ENCODE measurements around the gene TNFRSF12A. TPM values are rescaled to one million over a fixed set of nuclear protein-coding genes. Genes with fewer than 3 reads are reported as not detected.

Gene TNFRSF12A
- total RNA-seq, 1 donor from 2014 or later: 0.47 TPM

DNA sequence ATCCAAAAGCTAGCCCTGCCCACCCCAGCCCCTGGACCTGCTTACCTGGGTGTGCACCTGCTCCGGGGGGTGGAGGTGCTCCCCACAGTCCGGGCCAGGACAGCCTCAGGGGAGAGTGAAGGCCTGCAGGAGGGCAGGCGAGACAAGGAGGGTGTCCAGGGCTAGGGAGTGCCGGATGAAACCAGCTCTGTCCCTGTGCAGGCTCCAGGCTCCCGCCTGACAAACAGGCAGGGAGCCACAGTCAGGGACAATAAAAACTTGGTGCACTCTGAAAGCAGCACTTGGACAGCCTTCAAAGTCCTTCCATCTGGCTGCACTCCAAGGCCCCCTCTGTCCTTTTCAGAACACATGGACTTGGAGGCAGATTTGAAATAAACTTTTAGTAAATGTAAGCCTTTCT is 47.1 kb upstream of the TNFRSF12A start:
- Mint-ChIP-seq H3K9me3 (no peaks in the 10 kb centered on the region), H3K27me3 (peaks cover 9% of the 10 kb centered on the region), H3K27ac (no peak overlapping the region), H3K36me3 (ENCODE audit: low read depth) (no peaks in the 10 kb centered on the region), H3K4me1 (peaks cover 10% of the 10 kb centered on the region), H3K4me3 (no peak overlapping the region)
- intact Hi-C loops (cut with micrococcal nuclease): no loop called here
- ChIA-PET POLR2A (no interaction called here), CTCF (no interaction called here)
- TF ChIP-seq, protein P1, sequence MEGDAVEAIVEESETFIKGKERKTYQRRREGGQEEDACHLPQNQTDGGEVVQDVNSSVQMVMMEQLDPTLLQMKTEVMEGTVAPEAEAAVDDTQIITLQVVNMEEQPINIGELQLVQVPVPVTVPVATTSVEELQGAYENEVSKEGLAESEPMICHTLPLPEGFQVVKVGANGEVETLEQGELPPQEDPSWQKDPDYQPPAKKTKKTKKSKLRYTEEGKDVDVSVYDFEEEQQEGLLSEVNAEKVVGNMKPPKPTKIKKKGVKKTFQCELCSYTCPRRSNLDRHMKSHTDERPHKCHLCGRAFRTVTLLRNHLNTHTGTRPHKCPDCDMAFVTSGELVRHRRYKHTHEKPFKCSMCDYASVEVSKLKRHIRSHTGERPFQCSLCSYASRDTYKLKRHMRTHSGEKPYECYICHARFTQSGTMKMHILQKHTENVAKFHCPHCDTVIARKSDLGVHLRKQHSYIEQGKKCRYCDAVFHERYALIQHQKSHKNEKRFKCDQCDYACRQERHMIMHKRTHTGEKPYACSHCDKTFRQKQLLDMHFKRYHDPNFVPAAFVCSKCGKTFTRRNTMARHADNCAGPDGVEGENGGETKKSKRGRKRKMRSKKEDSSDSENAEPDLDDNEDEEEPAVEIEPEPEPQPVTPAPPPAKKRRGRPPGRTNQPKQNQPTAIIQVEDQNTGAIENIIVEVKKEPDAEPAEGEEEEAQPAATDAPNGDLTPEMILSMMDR (IDR thresholded peaks at IDR 0.05): no peak
- DNase-seq (no peak), ATAC-seq (ENCODE audit: low read depth) (no peak)

DNA sequence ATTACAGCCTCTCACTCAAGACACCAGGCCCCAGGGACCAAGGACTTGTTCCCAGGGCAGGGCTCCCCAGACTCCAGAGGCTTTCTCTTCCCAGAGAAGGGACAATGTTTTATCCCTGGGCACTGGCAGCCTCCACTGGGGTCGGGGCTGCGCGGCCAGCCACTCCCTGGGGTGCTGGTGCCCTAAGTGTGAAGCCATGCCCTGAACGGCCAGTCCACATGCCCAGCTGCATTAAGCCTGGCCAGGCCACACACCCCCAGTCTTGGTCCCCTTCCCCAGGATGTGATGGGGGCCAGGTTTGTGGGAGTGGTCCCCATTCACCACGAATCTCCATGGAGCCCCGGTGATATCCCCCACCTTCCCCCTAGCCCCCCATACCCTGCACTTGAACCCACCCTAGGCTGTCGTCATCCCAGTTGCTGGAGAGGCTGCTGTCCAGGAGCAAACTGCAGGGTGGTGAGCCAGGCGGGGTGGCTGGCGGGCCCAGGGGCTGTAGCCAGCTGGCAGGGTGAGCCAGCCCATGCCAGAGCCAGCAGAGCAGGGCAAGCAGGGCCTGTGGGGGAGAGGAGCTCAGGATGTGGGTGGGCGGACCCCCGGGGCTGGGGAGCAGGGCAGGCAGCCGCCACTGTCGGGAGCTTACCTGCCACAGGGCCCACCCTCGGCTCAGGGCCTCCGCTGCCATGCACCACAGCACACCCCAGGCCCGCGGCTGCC is 46.4 kb upstream of the TNFRSF12A start:
- no peaks in the 10 kb centered on the region for H3K9me3 Mint-ChIP-seq
- intact Hi-C loops (cut with micrococcal nuclease): no loop called here
- CTCF ChIA-PET: no interaction called here
- no peaks in the 10 kb centered on the region for H3K36me3 Mint-ChIP-seq (ENCODE audit: low read depth)
- no peak for ATAC-seq (ENCODE audit: low read depth)
- no peak overlapping the region for H3K27ac Mint-ChIP-seq
- H3K4me1 Mint-ChIP-seq: peaks cover 4% of the 10 kb centered on the region
- TF ChIP-seq, protein P1 (IDR thresholded peaks at IDR 0.05): no peak
- POLR2A ChIA-PET: interaction anchor here (1.3 kb wide), 1 partner anchor 62 kb away, joined by 4 read pairs; the partner anchor contains the start of gene FLYWCH1
- DNase-seq: no peak
- H3K4me3 Mint-ChIP-seq: no peak overlapping the region
- peaks cover 5% of the 10 kb centered on the region for H3K27me3 Mint-ChIP-seq

DNA sequence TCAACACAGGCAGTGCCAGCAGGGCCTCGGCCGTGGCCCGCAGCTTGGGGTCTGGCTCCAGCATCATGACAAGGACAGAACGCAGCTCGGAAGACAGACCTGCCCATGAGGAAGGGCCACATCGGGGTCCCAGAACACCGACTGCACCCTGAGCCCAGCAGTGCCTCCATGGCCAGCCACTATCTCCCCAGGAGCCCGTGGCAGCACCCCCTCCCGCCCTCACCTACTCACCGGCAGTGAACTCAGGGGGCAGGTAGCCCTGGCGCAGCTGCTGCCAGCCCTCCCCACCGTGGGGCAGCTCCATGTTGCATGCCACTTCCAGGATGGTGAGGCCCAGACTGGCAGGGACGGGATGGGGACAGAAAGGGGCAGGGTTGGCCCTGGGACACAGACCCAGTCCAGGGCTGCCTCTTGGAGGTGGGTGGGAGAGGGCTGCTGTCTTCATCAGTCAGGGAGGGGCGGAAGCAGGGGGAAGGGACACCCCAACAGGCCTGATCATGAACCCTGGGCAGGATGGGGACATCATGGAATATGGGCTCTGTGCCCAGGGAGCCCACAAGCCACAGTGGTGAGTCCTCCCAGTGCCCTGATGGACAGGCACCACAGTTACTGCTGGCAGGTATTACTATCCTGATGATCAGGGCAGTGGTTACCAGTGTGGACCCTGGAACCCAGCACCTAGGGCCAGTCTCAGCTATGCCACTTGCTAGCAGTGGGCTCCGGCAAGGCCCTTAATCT is 45.7 kb upstream of the TNFRSF12A start:
- Mint-ChIP-seq H3K27ac (no peak overlapping the region), H3K36me3 (ENCODE audit: low read depth) (no peaks in the 10 kb centered on the region), H3K4me1 (peaks cover 2% of the 10 kb centered on the region), H3K27me3 (peaks cover 5% of the 10 kb centered on the region), H3K4me3 (no peak overlapping the region), H3K9me3 (no peaks in the 10 kb centered on the region)
- no peak for ATAC-seq (ENCODE audit: low read depth)
- no peak for DNase-seq
- ChIA-PET CTCF (interaction anchor here (1.2 kb wide), 1 partner anchor 58 kb away, joined by 3 read pairs; no protein-coding TSS in a partner anchor), POLR2A (interaction anchor here (1.3 kb wide), 1 partner anchor 63 kb away, joined by 4 read pairs; the partner anchor contains the start of gene FLYWCH1)
- intact Hi-C loops (cut with micrococcal nuclease): no loop called here
- TF ChIP-seq, protein P1 (IDR thresholded peaks at IDR 0.05): no peak

DNA sequence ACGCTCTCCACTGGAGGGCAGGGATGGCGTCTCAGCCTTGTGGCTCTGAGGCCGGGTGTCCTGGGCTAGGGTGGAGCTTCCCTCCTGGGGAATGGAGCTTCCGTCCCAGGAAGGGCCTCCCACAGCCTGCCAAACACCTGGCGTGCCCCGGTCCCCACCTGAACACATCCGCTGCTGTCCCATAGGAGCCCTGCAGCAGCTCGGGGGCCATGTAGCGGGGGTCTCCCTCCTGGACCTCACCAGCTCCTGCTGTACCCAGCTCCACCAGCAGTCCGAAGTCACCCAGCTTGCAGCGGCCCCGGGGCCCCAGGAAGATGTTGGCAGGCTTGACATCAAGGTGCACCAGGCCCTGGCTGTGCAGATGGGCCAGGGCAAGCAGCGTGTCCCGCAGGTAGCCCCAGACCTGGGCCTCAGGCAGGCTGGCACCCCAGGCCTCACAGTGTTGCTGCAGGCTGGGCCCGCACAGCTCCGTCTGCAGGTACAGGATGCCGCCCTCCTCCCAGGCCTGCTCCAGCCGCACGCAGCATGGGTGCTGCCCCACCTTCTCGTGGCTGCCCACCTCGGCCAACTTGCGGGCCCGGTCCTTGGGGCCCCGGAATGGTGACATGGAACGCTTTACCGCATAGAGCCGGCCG is 44.9 kb upstream of the TNFRSF12A start:
- H3K27ac Mint-ChIP-seq: no peak overlapping the region
- H3K4me1 Mint-ChIP-seq: peaks cover 4% of the 10 kb centered on the region
- no peaks in the 10 kb centered on the region for H3K9me3 Mint-ChIP-seq
- TF ChIP-seq, protein P1 (IDR thresholded peaks at IDR 0.05): no peak
- no peak for DNase-seq
- no peak for ATAC-seq (ENCODE audit: low read depth)
- no peaks in the 10 kb centered on the region for H3K36me3 Mint-ChIP-seq (ENCODE audit: low read depth)
- no peak overlapping the region for H3K4me3 Mint-ChIP-seq
- CTCF ChIA-PET: interaction anchor here (1.2 kb wide), 1 partner anchor 57 kb away, joined by 3 read pairs; no protein-coding TSS in a partner anchor
- POLR2A ChIA-PET: interaction anchor here (1.3 kb wide), 1 partner anchor 63 kb away, joined by 4 read pairs; the partner anchor contains the start of gene FLYWCH1
- H3K27me3 Mint-ChIP-seq: peaks cover 5% of the 10 kb centered on the region
- intact Hi-C loops (cut with micrococcal nuclease): no loop called here

DNA sequence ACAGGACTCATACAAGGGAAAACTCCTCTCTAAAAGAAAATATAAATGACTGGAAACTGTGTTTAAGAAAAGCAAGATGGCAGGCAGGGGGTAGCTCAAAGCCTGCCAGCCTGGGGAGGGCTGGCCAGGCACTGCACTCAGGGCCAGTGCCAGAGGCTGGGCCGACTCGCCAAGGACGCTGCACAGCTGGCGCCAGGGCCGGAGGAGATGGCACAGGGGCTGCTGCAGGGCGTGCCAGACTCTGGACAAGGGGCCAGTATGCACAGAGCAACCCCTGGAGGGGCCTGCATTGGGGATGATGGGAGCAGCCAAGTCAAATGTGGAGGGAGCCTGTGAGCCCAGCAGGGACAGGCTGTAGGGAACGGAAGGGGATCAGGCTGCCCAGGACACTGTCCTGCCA is 44.0 kb upstream of the TNFRSF12A start:
- Mint-ChIP-seq H3K4me3 (no peak overlapping the region), H3K27me3 (peaks cover 4% of the 10 kb centered on the region), H3K4me1 (peaks cover 9% of the 10 kb centered on the region), H3K27ac (no peak overlapping the region), H3K36me3 (ENCODE audit: low read depth) (no peaks in the 10 kb centered on the region), H3K9me3 (no peaks in the 10 kb centered on the region)
- DNase-seq (no peak), ATAC-seq (ENCODE audit: low read depth) (no peak)
- TF ChIP-seq, protein P1 (IDR thresholded peaks at IDR 0.05): no peak
- intact Hi-C loops (cut with micrococcal nuclease): no loop called here
- ChIA-PET CTCF (no interaction called here), POLR2A (no interaction called here)

Data from activated B cell treated with CpG ODN at 0.5 μM for 24 hours (primary cell).